HepG2 (cell line): Measurements from ENCODE around the gene TBL2. TPM values are rescaled to one million over a fixed set of nuclear protein-coding genes. Genes with fewer than 3 reads are reported as not detected.

Experiments used
- ATM ChIP-seq: fragments of 450-650 bp; IDR thresholded peaks from 2 replicates; pipeline ENCODE4 v1.7.1; 2017; ENCODE audit warnings: mild to moderate bottlenecking, borderline replicate concordance
- CCDC6 ChIP-seq: sonication (generic); formaldehyde crosslinking; IDR thresholded peaks from 2 replicates; pipeline ENCODE4 v1.8.1; 2022; ENCODE audit warnings: mild to moderate bottlenecking, missing genetic modification reagents, moderate library complexity
- FIP1L1 ChIP-seq: fragments of 200-400 bp; formaldehyde crosslinking; IDR thresholded peaks from 2 replicates; pipeline ENCODE4 v1.6.1; 2018; ENCODE audit warnings: low read depth, mild to moderate bottlenecking, low read length, moderate library complexity, borderline replicate concordance; ENCODE audit not compliant: insufficient read depth
- GATAD1 ChIP-seq: IDR thresholded peaks from 2 replicates; pipeline ENCODE4 v1.6.1; 2016; ENCODE audit warnings: missing genetic modification reagents, missing compliant biosample characterization
- HNRNPH1 ChIP-seq: fragments of 200-400 bp; formaldehyde crosslinking; optimal IDR thresholded peaks from 2 replicates; pipeline ENCODE3; 2017; ENCODE audit warnings: mild to moderate bottlenecking, low read depth, low read length
- HOXD1 ChIP-seq: sonication (generic); formaldehyde crosslinking; IDR thresholded peaks from 2 replicates; pipeline ENCODE4 v1.5.0; 2020; ENCODE audit warnings: missing genetic modification reagents
- KDM5A ChIP-seq: fragments of 200-600 bp; sonication (generic); IDR thresholded peaks from 2 replicates; pipeline ENCODE4 v1.7.0; 2018; ENCODE audit warnings: antibody characterized with exemption, mild to moderate bottlenecking, low read length, borderline replicate concordance
- KLF11 ChIP-seq: IDR thresholded peaks from 2 replicates; pipeline ENCODE4 v1.6.1; 2016; ENCODE audit warnings: missing compliant biosample characterization
- SOX6 ChIP-seq, 2 experiments: fragments of 450-650 bp in 1 of 2; sonication (generic) in 1 of 2; formaldehyde crosslinking in 1 of 2; IDR thresholded peaks; 2 replicates each; pipeline versions ENCODE4 v1.4.0 to v1.6.1; 2017 to 2020; ENCODE audit warnings: antibody characterized with exemption in 1 of 2, mild to moderate bottlenecking in 1 of 2, missing genetic modification reagents in 1 of 2
- U2AF1 ChIP-seq: fragments of 200-400 bp; formaldehyde crosslinking; optimal IDR thresholded peaks from 2 replicates; pipeline ENCODE3; 2017; ENCODE audit warnings: mild to moderate bottlenecking, low read depth, low read length
- ZNF10 ChIP-seq: sonication (generic); formaldehyde crosslinking; IDR thresholded peaks from 2 replicates; pipeline ENCODE4 v1.4.0; 2020; ENCODE audit warnings: mild to moderate bottlenecking, low read depth, missing genetic modification reagents, borderline replicate concordance
- ZNF232 ChIP-seq: sonication (generic); formaldehyde crosslinking; IDR thresholded peaks from 2 replicates; pipeline ENCODE4 v1.4.0; 2020; ENCODE audit warnings: missing genetic modification reagents, borderline replicate concordance
- ZNF296 ChIP-seq: sonication (generic); formaldehyde crosslinking; conservative IDR thresholded peaks from 2 replicates; pipeline ENCODE4 v1.5.0; 2020; ENCODE audit warnings: mild to moderate bottlenecking, missing genetic modification reagents
- ZNF724P ChIP-seq: sonication (generic); formaldehyde crosslinking; IDR thresholded peaks from 2 replicates; pipeline ENCODE4 v1.8.0; 2022; ENCODE audit warnings: missing genetic modification reagents, borderline replicate concordance
- polyA plus RNA-seq, 8 experiments: library from polyadenylated mRNA; depleted of rRNA in 3 of 8; stranded (reverse) in 7 of 8; unstranded in 1 of 8; fragments of >200 nt; fragmentation: Illumina TruSeq in 4 of 8; extraction: Trizol in 4 of 8; gene quantifications; 2 replicates each; pipeline versions ENCODE4 v1.2.1 to v1.2.3, GENCODE V29; 2011 to 2016; ENCODE audit warnings: low read depth in 4 of 8, missing spikeins in 1 of 8, mixed read lengths in 1 of 8; ENCODE audit not compliant: insufficient read depth in 1 of 8
- total RNA-seq, 5 experiments: library from RNA; depleted of rRNA; stranded (reverse); fragments of >200 nt; fragmentation: Illumina TruSeq; extraction: Trizol; gene quantifications; 2 replicates each; pipeline ENCODE4 v1.2.3, GENCODE V29; 2016; ENCODE audit warnings: low read depth in 1 of 5
- TF ChIP-seq, protein P1 (sequence below), 2 experiments: fragments of 450-650 bp in 1 of 2; sonication (generic) in 1 of 2; formaldehyde crosslinking; IDR thresholded peaks; 2 replicates each; pipeline versions ENCODE4 v1.5.0 to v1.8.0; 2020 to 2022; ENCODE audit warnings: mild to moderate bottlenecking in 1 of 2, missing genetic modification reagents in 1 of 2
- TF ChIP-seq, protein P2 (sequence below): sonication (generic); formaldehyde crosslinking; IDR thresholded peaks from 2 replicates; pipeline ENCODE4 v1.5.0; 2020; ENCODE audit warnings: missing genetic modification reagents, mild to moderate bottlenecking, borderline replicate concordance
- TF ChIP-seq, protein P3 (sequence below): sonication (generic); formaldehyde crosslinking; IDR thresholded peaks from 2 replicates; pipeline ENCODE4 v1.4.0; 2020; ENCODE audit warnings: missing genetic modification reagents
- TF ChIP-seq, protein P4 (sequence below): sonication (generic); formaldehyde crosslinking; IDR thresholded peaks from 2 replicates; pipeline ENCODE4 v1.9.0; 2022; ENCODE audit warnings: low read depth, missing genetic modification reagents
- TF ChIP-seq, protein P5 (sequence below): IDR thresholded peaks from 2 replicates; pipeline ENCODE4 v1.6.1; 2016
- TF ChIP-seq, protein P6 (sequence below): IDR thresholded peaks from 2 replicates; pipeline ENCODE4 v1.6.1; 2016; ENCODE audit warnings: control low read depth

Gene TBL2
- total and polyA plus RNA-seq, 2 of the 13 experiments (the other 11 are each of a cell fraction or from before 2014, with no cell fraction given), result 43.4 to 47.2 TPM

DNA sequence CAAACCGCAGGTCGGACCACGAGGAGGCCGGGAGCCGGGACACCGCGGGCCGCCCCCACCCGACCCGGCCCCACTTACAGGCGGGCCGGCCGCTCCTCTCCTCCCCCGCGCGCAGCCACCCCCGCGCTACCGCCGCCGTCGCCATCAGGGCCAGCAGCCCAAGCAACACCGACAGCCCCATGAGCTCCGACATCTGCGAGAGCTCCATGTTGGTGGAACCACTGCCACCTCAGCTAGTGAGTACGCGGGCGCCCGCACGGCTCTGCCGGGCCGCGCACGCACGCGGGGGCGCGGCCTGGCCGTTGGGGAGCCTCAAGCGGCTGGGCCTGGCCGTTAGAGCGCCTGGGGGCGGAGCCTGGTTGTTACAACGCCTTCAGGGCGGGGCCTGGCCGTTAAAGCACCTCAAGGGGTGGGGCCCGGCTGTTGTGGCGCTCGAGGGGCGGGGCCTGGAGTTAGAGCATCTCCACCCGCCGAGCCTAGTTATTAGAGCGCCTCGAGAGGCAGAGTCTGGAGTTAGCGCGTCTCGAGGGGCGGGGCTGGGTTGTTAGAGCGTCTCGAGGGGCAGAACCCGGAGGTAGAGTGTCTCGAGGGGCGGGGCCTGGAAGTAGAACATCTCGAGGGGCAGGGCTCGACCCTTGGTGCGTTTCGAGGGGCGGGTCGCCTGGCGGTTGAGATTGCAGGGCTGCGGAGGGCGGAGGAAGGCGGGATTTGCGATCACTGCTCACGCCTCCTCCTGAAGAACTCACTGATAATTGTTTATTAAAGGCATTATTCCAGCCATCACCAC is at the start of gene TBL2 (continued):
- TF ChIP-seq, protein P1, sequence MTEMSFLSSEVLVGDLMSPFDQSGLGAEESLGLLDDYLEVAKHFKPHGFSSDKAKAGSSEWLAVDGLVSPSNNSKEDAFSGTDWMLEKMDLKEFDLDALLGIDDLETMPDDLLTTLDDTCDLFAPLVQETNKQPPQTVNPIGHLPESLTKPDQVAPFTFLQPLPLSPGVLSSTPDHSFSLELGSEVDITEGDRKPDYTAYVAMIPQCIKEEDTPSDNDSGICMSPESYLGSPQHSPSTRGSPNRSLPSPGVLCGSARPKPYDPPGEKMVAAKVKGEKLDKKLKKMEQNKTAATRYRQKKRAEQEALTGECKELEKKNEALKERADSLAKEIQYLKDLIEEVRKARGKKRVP (CRISPR knock-in tag; IDR thresholded peaks at IDR 0.05), result peak in 1 of 2 experiments; percentile 25; a peak in 1 of 4 replicates
- TF ChIP-seq ZNF10 (CRISPR knock-in tag), result no peak
- no peak; the same call in 1 of the 2 replicates for TF ChIP-seq KDM5A
- TF ChIP-seq ZNF296 (CRISPR knock-in tag), result 0 out of 2 replicates have a peak, but pooled peaks have one; percentile 13
- peak; percentile 42; the same call in 1 of the 2 replicates for TF ChIP-seq KLF11
- TF ChIP-seq, protein P2, sequence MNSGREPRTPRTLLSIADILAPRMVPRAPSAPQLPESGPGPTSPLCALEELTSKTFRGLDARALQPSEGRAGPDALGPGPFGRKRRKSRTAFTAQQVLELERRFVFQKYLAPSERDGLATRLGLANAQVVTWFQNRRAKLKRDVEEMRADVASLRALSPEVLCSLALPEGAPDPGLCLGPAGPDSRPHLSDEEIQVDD (CRISPR knock-in tag), result 0 out of 2 replicates have a peak, but pooled peaks have one; percentile 10
- TF ChIP-seq CCDC6 (CRISPR knock-in tag), result no peak
- peak; percentile 32; the same call in 1 of the 2 replicates for TF ChIP-seq GATAD1 (CRISPR knock-in tag)
- TF ChIP-seq HOXD1 (CRISPR knock-in tag), result no peak
- no peak for TF ChIP-seq FIP1L1
- TF ChIP-seq HNRNPH1, result no peak
- TF ChIP-seq U2AF1, result no peak
- TF ChIP-seq, protein P3, sequence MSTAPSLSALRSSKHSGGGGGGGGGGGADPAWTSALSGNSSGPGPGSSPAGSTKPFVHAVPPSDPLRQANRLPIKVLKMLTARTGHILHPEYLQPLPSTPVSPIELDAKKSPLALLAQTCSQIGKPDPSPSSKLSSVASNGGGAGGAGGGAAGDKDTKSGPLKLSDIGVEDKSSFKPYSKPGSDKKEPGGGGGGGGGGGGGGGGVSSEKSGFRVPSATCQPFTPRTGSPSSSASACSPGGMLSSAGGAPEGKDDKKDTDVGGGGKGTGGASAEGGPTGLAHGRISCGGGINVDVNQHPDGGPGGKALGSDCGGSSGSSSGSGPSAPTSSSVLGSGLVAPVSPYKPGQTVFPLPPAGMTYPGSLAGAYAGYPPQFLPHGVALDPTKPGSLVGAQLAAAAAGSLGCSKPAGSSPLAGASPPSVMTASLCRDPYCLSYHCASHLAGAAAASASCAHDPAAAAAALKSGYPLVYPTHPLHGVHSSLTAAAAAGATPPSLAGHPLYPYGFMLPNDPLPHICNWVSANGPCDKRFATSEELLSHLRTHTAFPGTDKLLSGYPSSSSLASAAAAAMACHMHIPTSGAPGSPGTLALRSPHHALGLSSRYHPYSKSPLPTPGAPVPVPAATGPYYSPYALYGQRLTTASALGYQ, result no peak; the same call in 1 of the 2 replicates
- TF ChIP-seq SOX6 (IDR thresholded peaks at IDR 0.05), result no peak
- TF ChIP-seq SOX6 (CRISPR knock-in tag; IDR thresholded peaks at IDR 0.05), result no peak; the same call in 1 of the 2 replicates
- TF ChIP-seq, protein P4, sequence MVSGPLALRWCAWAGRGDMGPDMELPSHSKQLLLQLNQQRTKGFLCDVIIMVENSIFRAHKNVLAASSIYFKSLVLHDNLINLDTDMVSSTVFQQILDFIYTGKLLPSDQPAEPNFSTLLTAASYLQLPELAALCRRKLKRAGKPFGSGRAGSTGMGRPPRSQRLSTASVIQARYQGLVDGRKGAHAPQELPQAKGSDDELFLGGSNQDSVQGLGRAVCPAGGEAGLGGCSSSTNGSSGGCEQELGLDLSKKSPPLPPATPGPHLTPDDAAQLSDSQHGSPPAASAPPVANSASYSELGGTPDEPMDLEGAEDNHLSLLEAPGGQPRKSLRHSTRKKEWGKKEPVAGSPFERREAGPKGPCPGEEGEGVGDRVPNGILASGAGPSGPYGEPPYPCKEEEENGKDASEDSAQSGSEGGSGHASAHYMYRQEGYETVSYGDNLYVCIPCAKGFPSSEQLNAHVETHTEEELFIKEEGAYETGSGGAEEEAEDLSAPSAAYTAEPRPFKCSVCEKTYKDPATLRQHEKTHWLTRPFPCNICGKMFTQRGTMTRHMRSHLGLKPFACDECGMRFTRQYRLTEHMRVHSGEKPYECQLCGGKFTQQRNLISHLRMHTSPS (CRISPR knock-in tag), result no peak
- TF ChIP-seq, protein P5, sequence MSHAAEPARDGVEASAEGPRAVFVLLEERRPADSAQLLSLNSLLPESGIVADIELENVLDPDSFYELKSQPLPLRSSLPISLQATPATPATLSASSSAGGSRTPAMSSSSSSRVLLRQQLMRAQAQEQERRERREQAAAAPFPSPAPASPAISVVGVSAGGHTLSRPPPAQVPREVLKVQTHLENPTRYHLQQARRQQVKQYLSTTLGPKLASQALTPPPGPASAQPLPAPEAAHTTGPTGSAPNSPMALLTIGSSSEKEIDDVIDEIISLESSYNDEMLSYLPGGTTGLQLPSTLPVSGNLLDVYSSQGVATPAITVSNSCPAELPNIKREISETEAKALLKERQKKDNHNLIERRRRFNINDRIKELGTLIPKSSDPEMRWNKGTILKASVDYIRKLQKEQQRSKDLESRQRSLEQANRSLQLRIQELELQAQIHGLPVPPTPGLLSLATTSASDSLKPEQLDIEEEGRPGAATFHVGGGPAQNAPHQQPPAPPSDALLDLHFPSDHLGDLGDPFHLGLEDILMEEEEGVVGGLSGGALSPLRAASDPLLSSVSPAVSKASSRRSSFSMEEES (CRISPR knock-in tag), result no peak
- no peak for TF ChIP-seq ATM
- TF ChIP-seq ZNF724P, result no peak
- TF ChIP-seq, protein P6, sequence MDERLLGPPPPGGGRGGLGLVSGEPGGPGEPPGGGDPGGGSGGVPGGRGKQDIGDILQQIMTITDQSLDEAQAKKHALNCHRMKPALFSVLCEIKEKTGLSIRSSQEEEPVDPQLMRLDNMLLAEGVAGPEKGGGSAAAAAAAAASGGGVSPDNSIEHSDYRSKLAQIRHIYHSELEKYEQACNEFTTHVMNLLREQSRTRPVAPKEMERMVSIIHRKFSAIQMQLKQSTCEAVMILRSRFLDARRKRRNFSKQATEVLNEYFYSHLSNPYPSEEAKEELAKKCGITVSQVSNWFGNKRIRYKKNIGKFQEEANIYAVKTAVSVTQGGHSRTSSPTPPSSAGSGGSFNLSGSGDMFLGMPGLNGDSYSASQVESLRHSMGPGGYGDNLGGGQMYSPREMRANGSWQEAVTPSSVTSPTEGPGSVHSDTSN (CRISPR knock-in tag), result no peak
- no peak for TF ChIP-seq ZNF232 (CRISPR knock-in tag)
